DMS79 (cell line): ENCODE measurements around the gene ZNF436.
"Not testable (repeated sequence)": the region's sequence is repeated elsewhere in the genome, so short reads cannot be mapped to it uniquely, and the experiment has no call there.

Experiments
- DNase-seq: peaks from one replicate; lab custom pipeline; 2025; lab: John Stamatoyannopoulos, UW

ZNF436 gene

DNA sequence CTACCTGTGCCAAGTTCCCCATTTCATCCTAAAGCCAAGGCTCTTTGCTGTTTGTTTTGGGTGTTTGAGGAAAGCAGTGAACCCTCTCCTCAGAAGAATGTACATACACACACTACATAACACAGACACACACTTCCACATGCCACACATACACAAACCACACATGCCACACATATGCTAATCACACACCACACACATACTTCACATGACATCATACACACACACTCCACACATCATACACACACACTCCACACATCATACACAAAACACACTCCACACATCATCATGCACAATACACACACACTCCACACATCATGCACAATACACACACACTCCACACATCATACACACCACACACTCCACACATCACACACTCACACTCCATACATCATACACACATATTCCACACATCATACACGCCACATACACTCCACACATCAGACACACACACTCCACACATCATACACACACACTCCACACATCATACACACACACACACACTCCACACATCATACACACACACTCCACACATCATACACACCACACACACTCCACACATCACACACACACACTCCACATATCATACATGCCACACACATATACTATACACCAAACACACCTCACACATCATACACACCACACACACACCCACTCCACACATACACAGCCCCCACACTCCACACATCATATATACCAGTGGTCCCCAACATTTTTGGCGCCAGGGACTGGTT lies 22.7 kb upstream of the ZNF436 start:
- no peak for DNase-seq

DNA sequence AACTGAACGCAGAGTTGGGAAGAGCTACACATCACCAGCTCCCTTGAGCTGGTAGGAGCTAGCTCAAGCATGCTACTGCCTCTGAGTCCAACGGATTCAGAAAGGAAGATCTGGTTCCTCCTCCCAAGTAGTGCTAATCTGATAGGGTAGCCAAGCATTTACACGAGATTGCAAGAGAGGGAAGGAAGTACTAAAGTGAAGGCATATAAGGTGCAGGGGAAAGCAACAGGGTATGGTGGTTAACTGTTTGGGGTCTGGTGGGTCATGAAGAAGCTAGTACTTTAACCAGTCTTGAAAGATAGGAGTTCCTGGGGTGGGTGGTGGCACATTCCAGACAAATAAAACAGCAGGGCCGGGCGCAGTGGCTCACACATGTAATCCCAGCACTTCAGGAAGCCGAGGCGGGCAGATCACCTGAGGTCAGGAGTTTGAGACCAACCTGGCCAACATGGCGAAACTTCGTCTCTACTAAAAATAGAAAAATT lies 20.2 kb upstream of the ZNF436 start:
- DNase-seq: no peak

DNA sequence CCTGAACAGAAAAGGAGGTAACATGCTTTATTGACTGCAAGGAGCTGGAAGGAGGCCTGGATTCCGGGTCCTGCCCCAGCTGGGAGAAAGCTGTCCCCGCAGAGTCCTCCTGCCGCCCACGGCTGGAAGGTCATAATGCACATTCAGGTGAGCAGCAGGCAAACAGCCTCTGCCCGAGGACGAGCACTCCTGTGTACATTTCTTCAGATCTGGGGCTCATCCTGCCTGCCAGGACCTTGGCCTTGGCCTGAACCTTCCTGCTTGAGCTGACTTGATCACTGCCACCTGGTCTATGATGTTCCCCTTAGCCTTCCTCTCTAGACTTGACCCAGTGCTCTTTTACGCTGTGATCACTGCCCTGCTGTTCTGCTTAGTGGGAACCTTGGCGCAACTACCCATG lies 17.9 kb upstream of the ZNF436 start:
- DNase-seq: no peak

DNA sequence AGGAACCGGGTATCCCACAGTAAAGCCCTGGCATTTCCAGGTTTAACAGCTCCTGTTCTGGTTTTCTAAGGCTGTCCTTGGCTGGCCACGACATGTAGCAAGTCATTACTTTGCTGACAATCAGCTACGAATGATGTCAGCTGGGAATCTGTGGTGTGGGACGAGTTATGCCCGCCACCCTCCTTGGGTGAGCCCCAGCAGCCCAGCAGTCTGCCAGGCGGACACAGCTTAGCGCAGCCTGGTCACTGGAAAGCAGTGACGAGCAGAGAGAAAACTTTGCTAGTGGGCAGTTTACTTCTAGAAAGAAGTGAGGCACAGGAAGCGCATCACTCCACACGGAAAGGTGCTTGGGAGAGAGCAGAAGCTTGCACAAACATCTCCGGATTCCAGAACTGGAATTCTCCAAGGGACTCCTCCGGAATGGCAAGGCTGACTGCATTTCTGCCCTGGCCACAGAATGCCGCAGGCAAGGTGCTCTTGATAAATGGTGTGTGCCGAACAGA lies 15.5 kb upstream of the ZNF436 start:
- DNase-seq: no peak

DNA sequence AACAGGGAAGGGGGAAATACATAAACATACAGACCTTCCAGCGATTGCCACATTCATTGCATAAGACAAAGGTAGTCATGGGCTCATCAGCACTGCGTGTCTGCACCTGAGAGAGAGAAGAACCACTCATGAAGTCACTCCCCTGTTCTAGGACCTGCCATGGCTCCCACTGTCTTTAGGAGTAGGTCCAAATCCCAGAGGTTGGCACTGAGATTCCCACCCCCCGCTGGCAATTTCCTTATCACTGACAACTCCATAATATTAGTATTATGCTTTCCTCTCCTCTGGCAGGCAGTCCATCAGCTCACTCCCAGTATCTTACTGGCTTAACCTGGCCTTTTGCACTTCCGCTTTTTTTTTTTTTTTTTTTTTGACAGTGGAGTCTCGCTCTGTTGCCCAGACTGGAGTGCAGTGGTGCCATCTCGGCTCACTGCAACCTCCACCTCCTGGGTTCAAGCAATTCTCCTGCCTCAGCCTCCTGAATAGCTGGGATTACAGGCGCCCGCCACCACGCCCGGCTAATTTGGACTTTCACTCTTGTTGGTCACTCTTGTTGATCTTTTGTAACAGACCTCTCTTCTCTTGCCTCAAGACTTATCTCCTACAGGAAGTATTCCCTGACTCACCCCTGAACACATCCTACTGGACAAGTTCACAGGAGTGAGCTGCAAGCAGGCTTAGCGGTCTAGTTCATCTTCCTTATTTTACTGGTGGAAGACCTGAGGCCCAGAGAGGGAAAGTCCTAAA lies 14.8 kb upstream of the ZNF436 start:
- no peak for DNase-seq

DNA sequence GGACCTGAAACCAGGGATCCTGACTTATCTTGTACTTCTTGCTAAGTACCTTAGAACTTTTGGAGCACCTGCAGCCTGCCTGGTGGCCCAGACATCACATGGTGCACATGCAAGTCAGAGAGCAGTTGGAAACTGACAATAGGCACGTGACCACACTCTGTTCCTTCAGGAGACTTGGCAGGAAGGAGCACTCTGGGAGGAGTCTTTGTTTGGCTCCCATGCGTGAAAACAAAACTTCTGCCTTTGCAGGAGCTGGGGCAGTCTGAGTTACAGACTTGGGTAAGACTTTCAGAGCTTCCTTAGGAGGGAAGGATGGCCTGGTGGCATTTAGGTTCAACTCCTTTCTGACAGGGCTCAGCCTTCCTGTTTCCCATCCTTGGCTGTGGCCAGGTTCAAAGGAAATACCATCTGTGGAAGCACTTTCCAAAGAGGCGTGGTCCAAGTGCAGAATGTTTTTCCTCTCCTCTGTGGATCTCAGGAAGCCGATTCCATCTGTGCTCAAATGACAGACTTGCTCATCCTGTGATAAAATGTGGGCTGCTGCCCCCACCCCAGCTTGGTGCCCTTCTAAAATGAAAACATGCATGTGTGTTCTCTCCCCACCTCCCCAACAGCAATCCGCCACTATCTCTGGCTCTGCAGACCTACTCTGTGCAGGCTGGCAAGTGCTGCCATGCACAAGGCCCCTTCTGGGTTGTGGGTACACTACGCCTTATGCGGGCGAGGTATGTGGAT lies 14.1 kb upstream of the ZNF436 start:
- no peak for DNase-seq

DNA sequence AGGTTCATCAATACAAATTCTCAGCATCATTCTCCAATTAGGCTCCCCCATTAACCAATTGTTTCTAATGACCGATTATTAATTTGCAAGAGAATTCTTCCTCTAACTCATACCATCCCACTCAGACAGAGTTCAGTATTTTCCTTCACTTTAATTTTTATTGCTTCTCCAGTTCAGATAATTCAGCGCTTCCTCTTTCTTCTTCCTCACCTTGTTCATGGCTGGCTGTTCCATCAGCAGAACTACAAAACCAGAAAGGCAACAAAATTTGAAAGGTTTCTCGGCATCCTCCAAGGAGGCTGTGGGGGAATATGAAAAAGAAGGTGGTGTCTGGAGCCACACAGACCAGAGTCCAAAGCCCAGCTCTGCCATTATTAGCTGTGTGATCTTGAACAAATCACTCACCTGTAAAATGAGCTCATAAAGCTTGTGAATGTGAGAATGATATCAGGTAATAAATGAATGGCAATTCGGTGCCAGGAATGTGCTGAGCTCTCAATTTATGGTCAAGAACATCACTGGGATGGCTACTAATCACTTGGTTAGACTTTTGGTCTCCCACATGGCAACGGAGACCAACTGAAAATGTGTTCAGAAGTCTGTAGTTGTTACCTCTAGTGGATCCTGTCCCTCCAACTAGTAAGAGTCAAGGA lies 11.7 kb upstream of the ZNF436 start:
- DNase-seq: no peak

DNA sequence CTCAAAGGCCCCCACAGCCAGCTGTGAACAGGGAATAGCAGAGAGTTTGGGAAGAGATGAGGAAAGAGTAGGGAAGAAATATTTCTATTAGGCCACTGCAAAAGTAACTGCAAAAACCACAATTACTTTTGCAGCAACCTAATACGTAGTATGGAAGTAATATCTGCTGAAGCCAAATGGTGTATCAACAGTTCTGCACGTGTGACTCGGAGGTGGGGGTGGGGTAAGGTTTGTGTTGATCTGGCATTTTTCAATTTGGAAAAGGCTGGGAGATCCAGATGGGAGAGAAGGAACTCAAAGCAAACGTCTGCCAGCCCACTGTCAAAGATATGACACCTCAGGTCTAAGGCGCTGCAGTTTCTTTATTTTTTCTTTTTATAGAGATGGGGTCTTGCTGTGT lies 11.1 kb upstream of the ZNF436 start:
- DNase-seq: no peak

DNA sequence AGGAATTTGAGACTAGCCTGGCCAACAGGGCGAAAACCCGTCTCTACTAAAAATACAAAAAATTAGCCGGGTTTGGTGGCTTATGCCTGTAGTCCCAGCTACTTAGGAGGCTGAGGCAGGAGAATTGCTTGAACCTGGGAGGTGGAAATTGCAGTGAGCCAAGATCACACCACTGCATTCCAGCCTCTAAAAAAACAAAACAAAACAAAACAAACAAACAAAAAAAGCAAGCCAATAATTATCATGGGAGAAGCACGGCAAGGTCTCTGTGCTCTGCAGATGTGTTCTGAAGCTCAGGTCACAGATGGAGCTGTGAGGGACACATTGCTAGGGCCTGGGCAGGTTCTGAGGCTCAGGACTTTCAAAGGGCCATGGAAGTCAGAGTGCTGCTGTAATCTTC lies 10.6 kb upstream of the ZNF436 start:
- not testable (repeated sequence) for DNase-seq

DNA sequence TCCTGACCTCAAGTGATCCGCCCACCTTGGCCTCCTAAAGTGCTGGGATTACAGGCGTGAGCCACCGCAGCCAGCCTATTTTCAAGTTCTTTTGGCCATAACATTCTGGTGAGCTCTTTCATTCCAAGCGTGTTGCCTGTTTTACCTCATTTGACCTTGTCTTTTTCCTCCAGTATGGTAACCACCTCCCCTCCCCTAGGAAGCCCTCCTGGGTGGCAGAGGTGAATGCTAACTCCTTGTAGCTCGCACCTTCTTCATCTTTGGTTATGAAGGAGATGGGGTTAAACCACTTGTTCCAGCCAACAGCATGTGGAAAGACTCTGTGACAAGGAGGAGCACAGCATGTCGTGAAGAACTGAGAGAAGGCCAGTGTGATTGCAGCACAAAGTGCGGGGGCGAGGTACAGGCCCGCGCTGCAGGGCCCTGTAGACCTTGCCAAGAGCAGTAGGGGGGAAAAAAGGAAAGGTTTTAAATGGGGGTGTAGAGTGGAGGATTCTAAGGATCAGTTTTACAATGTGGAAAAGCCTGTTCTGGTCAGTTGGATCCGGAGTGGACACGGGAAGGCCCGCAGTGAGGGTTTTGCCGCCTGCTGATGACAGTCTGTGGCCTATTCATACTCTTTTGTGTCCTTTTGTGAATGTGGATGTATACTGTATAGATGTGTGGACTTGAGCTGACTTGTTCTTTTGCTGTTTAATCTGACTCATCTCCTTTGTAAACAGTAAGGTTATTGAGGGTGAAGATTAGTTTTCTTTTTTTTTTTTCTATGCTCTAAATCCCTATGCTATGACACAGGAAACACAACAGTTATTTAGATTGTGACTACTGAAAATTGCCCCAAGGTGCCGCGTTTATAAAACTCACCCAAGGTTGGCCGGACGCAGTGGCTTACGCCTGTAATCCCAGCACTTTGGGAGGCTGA lies 7.5 kb upstream of the ZNF436 start:
- DNase-seq: no peak

DNA sequence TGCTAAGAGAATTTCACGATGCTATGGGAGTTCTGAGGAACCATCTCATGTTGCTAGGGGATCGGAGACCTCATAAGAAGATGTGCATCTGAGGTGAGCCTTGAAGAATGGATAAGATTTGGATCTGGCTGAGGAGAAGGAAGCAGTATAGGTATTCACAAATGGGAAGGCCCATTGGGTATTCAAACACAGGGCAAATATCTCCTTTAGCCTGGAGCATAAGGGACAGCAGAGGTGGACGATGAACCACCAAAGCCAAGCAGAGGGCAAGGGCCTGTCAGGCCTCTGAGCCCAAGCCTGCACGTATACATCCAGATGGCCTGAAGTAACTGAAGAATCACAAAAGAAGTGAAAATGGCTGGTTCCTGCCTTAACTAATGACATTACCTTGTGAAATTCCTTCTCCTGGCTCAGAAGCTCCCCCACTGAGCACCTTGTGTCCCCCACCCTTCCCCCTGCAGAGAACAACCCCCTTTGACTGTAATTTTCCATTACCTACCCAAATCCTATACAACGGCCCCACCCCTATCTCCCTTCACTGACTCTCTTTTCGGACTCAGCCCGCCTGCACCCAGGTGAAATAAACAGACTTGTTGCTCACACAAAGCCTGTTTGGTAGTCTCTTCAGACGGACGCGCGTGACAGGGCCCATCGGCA lies 4.6 kb upstream of the ZNF436 start:
- DNase-seq: not testable (repeated sequence)

DNA sequence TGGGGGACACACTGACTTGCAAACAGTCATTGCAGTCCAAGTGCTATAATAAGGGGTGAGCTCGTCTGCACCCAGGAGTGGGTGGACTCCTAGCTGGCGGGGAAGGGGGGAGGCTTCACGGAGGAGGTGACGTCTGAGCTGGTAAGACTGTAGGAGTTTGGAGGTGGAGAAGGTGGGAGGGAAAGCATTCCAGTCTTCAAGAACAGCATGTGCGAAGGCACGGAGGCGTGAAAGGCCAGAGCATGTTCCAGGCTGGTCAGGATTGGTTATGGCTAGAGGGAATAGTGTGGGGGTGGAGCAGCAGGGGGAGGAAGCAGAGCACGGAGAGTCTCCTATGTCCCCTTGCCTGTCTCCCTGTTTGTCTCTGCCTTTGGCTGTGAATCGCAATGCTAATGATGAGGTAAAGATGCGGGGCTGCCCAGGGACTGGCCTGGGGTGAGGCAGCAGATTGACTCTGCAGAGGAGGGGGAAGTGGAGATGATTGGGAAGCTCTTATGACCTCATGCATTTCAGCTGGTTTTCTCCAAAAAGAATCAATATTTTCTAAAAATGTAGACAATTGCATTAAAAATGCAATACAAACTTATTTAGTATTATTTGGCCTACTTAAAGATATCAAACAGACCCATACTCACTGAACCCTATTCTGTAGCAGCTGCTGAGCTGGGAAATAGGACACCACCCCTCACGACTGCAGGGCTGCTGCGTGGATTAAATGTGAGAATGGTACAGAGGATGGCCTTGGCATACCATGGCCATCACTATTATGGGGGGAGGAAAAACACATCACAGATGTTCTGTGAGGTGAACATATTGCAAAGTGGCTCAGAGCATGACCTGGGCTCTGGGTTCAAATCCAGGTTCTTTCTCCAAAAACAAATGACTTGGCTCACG lies 2.6 kb upstream of the ZNF436 start:
- DNase-seq: no peak

DNA sequence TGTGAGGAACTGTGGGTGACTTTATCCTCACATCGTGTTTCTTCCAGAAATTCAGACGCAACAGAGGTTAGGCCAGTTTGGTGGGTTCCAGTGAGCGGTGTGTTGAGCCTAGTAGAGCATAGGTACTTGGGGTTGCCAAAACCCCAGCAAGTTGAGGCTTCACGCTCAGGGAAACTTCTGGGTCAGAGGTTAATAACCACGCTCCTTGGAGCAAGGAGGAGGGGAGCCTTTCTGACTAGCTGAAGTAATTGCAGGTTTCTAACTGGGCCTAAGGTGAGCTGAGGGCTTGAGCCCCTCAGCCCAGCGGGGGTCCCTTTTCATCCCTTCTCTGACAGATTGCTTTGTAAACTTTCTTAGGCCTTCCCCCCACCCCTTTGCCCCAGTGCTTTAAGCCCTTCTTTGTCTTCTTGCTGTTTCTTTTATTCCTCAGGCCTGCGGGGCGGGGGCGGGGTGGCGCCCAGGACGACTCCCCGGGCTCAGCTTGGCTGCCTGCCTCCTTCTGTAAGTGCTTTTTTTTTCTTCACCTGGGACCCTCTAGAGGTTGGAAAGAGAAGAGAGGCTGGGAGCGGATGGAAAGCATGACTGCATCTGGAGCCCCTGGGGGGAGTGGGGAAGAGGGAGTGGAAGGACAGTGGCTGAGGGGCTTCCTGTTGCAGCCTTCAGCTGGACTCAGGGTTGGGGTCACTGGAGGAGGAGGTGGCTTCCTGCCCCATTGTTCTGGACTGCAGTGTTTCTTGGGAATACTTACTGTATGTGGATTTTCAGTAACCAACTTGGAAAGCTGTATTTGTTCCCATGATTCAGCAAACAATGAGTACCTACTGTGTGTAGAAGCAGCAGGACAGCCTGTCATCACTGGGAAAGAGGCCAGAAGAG lies 1.3 kb upstream of the ZNF436 start:
- DNase-seq: peak; percentile 81

DNA sequence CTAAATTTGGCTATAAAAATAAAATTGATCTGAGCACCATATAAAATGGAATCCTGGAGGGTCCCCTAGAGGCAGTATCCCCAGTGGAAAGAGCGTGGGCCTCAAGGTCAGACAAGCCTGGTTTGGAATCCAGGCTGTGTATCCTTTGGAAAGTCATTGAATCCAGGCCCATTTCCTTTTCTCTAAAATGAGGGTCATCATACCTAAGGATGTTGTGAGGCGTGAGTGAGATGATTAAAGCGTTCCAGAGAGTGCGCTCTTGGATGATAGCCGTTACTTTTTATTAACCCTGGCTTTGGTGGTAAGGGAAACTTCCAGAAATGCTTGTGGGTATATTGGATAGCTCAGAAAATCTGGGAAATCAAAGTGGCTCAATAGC lies 683 bp upstream of the ZNF436 start:
- no peak for DNase-seq

DNA sequence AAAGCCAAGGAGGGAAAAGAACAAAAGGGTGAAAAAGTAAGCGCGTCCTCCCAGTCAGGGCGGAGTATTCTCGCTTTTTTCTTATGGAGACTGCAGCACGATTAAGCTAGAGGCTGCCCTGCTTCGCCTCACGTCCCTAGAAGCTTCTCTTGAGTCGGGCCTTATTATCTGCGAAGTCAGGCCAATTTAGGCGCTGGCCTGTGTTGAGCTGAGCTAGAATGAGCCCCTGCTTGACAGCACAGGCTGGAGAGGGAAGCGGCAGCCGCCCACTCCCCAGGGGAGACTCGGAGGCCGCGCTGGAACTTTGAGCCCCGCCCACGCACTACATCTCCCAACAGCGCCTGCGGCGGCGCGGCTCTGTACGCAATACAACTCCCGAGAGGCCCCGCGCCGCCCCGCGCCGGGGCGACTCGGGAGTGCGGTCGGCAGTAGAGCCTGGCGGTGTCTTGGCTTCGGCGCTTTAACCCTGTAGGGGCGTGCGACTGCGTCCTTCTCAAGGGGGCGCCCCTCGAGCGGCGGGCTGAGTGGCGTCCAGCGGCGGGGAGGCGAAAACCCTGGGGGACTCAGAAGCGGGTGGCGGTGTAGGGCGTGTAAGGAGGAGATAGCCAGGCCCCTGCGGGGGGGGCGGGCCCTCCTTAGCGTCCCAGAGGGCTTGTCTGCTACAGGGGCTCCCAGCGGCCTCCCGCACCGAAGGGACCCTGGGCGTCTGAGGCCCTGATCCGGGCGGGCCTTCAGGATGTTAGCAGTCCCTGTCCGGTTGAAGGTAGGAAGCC lies 888 bp downstream of the ZNF436 start:
- peak; percentile 81 for DNase-seq

DNA sequence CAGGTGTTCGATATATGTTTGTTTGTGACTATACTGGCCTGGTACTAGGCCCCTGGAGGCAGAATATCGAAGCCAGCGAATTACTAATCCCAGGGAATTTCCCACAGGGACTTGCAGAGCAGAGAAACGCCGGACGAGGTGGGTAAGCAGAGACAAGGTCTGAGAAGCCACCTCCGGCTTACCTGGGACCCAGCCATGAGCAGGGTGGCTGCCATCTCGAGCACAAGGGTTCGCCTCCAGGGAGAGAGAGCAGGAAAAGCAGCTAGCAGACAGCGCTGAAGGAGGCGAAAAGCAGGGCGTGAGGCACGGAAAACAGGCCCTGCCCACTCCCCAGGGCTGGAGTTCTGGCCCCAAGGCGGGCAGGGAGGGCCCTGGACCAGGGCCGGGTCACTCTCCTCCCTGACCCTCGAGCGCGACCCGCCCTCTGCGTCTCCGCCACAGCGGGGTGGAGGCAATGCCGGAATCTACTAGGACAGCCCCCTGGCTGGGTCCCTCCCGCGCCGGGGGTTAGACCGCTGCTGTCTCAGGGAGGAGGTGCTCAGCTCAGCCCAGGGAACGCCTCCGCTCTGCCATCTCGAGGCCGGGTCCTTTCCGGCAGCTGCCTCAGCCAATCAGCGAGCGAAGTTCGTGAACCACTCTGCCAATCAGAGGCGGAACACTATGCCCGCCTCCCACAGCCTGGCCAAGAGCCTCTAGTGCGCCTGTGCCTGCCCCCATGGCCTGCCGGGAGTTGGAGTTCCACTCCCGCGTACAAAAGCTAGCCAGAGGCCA lies 1.7 kb downstream of the ZNF436 start:
- peak; percentile 98 for DNase-seq

DNA sequence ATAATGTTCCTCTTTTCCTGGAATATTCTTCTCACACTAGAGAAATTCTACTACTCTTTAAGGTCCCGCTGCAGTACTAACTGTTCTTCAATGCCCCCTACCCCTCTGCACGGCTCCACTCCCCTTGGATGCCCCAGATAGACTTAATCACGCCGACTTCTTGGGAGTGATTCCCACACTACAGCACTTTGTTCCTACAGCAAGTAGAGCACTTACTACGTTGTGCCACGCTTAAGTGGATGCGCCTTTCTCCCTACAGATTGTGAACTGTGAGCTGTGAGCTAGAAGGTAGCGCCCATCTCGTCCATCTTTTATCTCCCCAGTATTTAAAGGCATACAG lies 2.2 kb downstream of the ZNF436 start:
- no peak for DNase-seq
